Measurements from ENCODE around the gene PHACTR3. TPM values are rescaled to one million over a fixed set of nuclear protein-coding genes. Genes with fewer than 3 reads are reported as not detected.

The PHACTR3 gene
- total RNA-seq, 1 experiment from 2014 or later = not detected

DNA sequence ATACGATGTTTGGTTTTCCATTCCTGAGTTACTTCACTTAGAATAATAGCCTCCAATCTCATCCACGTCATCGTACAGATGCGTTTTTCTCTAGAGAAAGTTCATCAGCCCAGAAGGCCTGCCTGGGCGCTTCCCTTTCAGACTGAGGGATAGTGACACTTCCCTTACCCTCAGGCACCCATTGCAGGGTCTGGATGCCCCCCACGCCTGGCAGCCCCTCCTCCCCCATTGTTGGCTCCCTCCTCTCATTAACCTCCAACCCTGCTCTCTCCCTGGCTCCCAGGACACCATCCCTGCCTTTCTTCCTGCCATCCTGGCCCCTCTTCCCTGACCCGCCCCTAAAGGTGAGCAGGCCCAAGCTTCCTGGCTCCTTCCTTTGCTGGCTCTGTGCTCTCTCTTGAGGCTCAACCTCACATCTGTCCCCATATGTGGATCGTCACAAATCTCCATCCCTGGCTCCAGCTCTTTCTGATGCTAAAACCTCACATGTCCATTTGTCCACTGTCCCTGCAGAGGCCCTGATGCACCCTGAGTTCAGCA is 183.9 kb downstream of the PHACTR3 start:
- no peak overlapping the region for H3K4me2 ChIP-seq (ENCODE audit: insufficient read depth, insufficient read length, low read length)
- no peaks in the 10 kb centered on the region for H3K79me1 ChIP-seq (ENCODE audit: insufficient read depth, low read depth, low read length, poor library complexity, severe bottlenecking)
- no peak overlapping the region for H3K18ac ChIP-seq (ENCODE audit: insufficient read length, low read depth, low read length)
- no peak overlapping the region for H4K8ac ChIP-seq (replicated peaks; ENCODE audit: insufficient read length, low read depth, low read length)
- peaks cover 12 to 36% of the 10 kb centered on the region in 2 experiments for H3K9me3 Mint-ChIP-seq
- no peak overlapping the region for H3T11ph ChIP-seq (ENCODE audit: low read length)
- no peak overlapping the region for H3K23ac ChIP-seq (ENCODE audit: insufficient read length, low read depth, low read length)
- no peak overlapping the region for H3K27ac ChIP-seq (ENCODE audit: insufficient read length, low read depth, low read length)
- no peak overlapping the region for H3K14ac ChIP-seq (ENCODE audit: insufficient read depth, low read length)
- no peak overlapping the region for H4K91ac ChIP-seq (ENCODE audit: insufficient read length, low read depth, low read length)
- no peaks in the 10 kb centered on the region for H4K20me1 ChIP-seq (ENCODE audit: control insufficient read depth, insufficient read depth, insufficient read length)
- H3K56ac ChIP-seq (ENCODE audit: insufficient read length, low read depth, low read length) = no peak overlapping the region
- WGBS (ENCODE audit: extremely low coverage, insufficient read length, low lambda C conversion rate) = no CpG with 5 or more reads among the region's 8 CpGs
- no peaks in the 10 kb centered on the region for H3K23me2 ChIP-seq (ENCODE audit: insufficient read length, low read depth, low read length, poor library complexity, severe bottlenecking)
- H3K4ac ChIP-seq (ENCODE audit: low read depth, low read length) = no peak overlapping the region
- no peaks in the 10 kb centered on the region for H3K4me1 ChIP-seq (ENCODE audit: insufficient read depth, low read length)
- H2BK120ac ChIP-seq (ENCODE audit: low read depth, low read length, poor library complexity, severe bottlenecking) = no peak overlapping the region
- H3K4me3 Mint-ChIP-seq = no peak overlapping the region
- H3K9me3 ChIP-seq (ENCODE audit: control insufficient read depth, low read depth, low read length) = no peaks in the 10 kb centered on the region
- TF ChIP-seq, protein P1, sequence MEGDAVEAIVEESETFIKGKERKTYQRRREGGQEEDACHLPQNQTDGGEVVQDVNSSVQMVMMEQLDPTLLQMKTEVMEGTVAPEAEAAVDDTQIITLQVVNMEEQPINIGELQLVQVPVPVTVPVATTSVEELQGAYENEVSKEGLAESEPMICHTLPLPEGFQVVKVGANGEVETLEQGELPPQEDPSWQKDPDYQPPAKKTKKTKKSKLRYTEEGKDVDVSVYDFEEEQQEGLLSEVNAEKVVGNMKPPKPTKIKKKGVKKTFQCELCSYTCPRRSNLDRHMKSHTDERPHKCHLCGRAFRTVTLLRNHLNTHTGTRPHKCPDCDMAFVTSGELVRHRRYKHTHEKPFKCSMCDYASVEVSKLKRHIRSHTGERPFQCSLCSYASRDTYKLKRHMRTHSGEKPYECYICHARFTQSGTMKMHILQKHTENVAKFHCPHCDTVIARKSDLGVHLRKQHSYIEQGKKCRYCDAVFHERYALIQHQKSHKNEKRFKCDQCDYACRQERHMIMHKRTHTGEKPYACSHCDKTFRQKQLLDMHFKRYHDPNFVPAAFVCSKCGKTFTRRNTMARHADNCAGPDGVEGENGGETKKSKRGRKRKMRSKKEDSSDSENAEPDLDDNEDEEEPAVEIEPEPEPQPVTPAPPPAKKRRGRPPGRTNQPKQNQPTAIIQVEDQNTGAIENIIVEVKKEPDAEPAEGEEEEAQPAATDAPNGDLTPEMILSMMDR (conservative IDR thresholded peaks at IDR 0.05) = no peak
- no peak overlapping the region for H2AFZ ChIP-seq (ENCODE audit: low read length)
- peak; percentile 12 for DNase-seq
- H2BK15ac ChIP-seq (ENCODE audit: low read depth, low read length) = no peak overlapping the region
- peaks cover 32% of the 10 kb centered on the region for H3K27me3 Mint-ChIP-seq (ENCODE audit: low read depth)
- no peak overlapping the region for H2AK5ac ChIP-seq (ENCODE audit: insufficient read length, low read length)
- no peaks in the 10 kb centered on the region for H3K27me3 ChIP-seq (ENCODE audit: insufficient read depth, low read length)
- no peak overlapping the region for H4K5ac ChIP-seq (ENCODE audit: insufficient read length, low read depth, low read length)
- H2BK12ac ChIP-seq (ENCODE audit: insufficient read length, low read depth, low read length) = no peak overlapping the region
- peaks cover 0 to 5% of the 10 kb centered on the region in 2 experiments; a peak in 2 of 4 replicates for H3K4me1 Mint-ChIP-seq
- no peaks in the 10 kb centered on the region for H3K79me2 ChIP-seq (ENCODE audit: insufficient read depth, low read length)
- no peak overlapping the region for H2BK20ac ChIP-seq (ENCODE audit: low read depth, low read length, poor library complexity, severe bottlenecking)
- no peak overlapping the region; a peak in 1 of 7 replicates for H3K27ac Mint-ChIP-seq
- H2BK5ac ChIP-seq (ENCODE audit: insufficient read length, low read length) = no peak overlapping the region
- H3K9ac ChIP-seq (ENCODE audit: extremely low read depth, insufficient read length, low read length) = no peak overlapping the region
- no peaks in the 10 kb centered on the region for H3K36me3 Mint-ChIP-seq (ENCODE audit: insufficient read depth in 1 of 3, low read depth in 3 of 3)

Measured in H9 (cell line).